ENCODE data around the gene IGSF21.

The IGSF21 gene

GRCh38 chr1:18093646-18094045 lies 14.0 kb upstream of the IGSF21 start:
- no peak for FAIRE-seq
- no peak for DNase-seq (ENCODE audit: insufficient read length, low spot score)

- no peak for FAIRE-seq
- no peak for DNase-seq (ENCODE audit: insufficient read length, low spot score)
Observed at GRCh38 chr1:18094096-18094495, 13.5 kb upstream of the IGSF21 start.

GRCh38 chr1:18097206-18097605 lies 10.4 kb upstream of the IGSF21 start:
- no peak for DNase-seq (ENCODE audit: insufficient read length, low spot score)

GRCh38 chr1:18099026-18099425 lies 8.6 kb upstream of the IGSF21 start:
- no peak for FAIRE-seq

More at GRCh38 chr1:18097206-18097605, 10.4 kb upstream of the IGSF21 start:
- FAIRE-seq = no peak

GRCh38 chr1:18100060-18100459 lies 7.5 kb upstream of the IGSF21 start:
- FAIRE-seq (no peak), DNase-seq (ENCODE audit: insufficient read length, low spot score) (no peak)

More at GRCh38 chr1:18099026-18099425, 8.6 kb upstream of the IGSF21 start:
- DNase-seq (ENCODE audit: insufficient read length, low spot score) = no peak

DNA sequence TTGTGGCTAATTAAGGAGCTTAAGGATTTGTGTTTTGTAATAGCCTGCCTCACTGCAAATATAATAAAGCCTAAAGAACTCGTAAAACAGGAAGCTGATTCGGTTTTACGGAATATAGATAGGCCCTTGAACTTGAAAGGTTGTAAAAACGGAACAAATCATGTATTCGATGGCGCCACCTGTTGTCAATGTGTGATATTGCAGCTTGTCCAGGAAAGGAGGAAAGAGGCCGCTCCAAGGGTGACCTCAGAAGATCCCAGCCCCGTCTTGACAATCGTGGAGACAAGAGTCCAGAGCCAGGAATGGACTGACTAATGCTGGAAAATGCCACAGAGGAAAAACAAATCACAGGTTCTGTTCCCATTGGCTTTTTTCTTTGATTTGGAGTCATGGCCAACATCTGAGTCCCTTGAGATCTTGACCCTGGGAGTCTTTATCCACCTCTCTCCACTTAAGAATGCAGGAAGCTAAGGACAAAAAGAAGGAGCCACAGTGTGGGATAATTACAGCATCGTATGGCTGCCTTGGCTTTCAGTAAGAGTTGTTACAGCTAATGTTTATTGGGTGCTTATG lies 7.0 kb upstream of the IGSF21 start:
- FAIRE-seq (peak; percentile 78), DNase-seq (ENCODE audit: insufficient read length, low spot score) (peak; percentile 65)

GRCh38 chr1:18101508-18101907 lies 6.1 kb upstream of the IGSF21 start:
- no peak for FAIRE-seq
- DNase-seq (ENCODE audit: insufficient read length, low spot score) = no peak

DNA sequence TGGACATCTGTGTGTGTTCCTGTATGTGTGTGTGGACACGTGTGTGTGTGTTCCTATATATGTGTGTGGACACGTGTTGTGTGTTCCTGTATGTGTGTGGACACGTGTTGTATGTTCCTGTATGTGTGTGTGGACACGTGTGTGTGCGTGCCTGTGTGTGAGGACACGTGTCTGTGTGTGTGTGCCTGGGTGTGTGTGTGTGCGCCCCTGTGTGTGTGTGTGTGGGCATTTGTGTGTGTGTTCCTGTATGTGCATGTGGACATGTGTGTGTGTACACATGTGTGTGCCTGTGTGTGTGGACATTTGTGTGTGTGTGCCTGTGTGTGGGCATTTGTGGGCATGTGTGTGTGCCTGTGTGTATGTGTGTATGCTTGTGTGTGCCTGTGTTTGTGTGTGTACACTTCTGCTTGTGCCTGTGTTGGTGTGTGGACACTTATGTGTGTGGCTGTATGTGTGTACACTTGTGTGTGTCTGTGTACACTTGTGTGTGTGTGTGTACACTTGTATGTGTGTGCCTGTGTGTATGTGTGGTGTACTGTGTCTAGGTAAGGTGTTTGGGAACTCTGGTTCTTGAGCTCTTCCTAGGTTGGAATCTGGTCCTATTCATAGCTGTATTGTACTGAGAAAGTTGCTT lies 3.7 kb upstream of the IGSF21 start:
- no peak for FAIRE-seq
- no peak for DNase-seq (ENCODE audit: insufficient read length, low spot score)

- FAIRE-seq (no peak), DNase-seq (ENCODE audit: insufficient read length, low spot score) (no peak)
Observed at GRCh38 chr1:18104546-18105100, 3.0 kb upstream of the IGSF21 start.

DNA sequence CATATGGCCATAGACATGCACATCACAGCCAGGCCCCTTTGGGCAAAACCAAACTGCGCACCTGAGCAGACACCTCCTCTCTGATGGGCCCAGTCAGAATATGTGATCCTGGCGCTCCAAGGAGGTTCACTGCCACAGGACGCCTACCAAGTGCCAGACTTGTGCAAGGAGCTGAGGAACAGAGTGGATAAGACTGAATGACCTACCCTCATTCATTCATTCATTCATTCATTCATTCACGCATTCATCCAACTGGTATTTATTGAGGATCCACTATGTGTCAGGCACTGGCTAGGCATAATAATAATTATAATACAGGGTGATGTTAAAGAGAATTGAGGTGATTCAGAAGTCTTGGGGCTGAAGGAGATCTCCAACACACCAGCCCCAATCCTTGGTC lies 2.4 kb upstream of the IGSF21 start:
- no peak for DNase-seq (ENCODE audit: insufficient read length, low spot score)
- FAIRE-seq = no peak

DNA sequence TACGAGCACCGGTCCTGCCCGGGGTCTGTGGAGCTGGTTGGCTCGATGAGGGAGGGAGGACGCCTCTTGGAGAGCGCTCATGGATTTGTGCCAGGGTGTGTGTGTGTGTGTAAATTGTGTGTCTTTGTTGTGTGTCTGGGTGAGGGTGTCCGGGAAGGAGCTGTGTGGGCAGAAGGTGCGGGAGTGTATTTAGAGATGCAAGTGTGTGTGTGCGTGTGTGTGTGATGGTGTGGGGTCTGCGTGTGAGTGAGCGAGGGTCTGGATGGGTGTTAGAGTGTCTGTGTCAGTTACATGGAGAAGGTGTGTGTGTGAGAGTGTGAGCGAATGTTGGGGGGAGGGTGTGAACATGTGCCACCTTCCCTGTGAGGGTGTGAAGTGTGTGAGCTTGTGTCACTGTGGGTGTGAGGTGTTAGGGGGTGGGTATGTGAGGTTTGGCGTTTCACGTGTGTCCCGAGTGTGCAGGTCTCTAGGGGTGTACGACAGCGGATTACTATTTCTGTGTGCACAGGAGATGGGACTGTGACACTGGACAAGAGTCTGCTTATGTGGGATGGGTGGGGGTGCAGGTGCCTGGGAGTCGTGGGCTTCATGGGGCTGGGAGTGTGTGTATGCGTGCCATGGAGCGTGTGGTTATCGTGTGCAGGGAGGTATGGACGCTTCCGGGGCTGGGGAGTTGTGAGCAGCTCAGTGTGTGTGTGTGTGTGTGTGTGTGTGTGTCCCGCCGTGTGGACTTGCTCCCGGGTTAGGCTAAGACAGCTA lies 880 bp downstream of the IGSF21 start:
- DNase-seq (ENCODE audit: insufficient read length, low spot score) = no peak
- no peak for FAIRE-seq

GRCh38 chr1:18109058-18109755 lies 1.6 kb downstream of the IGSF21 start:
- FAIRE-seq = no peak
- no peak for DNase-seq (ENCODE audit: insufficient read length, low spot score)

GRCh38 chr1:18109756-18110597 lies 2.4 kb downstream of the IGSF21 start:
- DNase-seq (ENCODE audit: insufficient read length, low spot score) (no peak), FAIRE-seq (no peak)

GRCh38 chr1:18110598-18110939 lies 3.0 kb downstream of the IGSF21 start:
- FAIRE-seq (no peak), DNase-seq (ENCODE audit: insufficient read length, low spot score) (no peak)

- no peak for FAIRE-seq
Observed at GRCh38 chr1:18110968-18111367, 3.4 kb downstream of the IGSF21 start.

GRCh38 chr1:18111605-18112297 lies 4.2 kb downstream of the IGSF21 start:
- DNase-seq (ENCODE audit: insufficient read length, low spot score) = no peak
- no peak for FAIRE-seq

More at GRCh38 chr1:18110968-18111367, 3.4 kb downstream of the IGSF21 start:
- no peak for DNase-seq (ENCODE audit: insufficient read length, low spot score)

- FAIRE-seq = no peak
- no peak for DNase-seq (ENCODE audit: insufficient read length, low spot score)
Observed at GRCh38 chr1:18112611-18113010, 5.0 kb downstream of the IGSF21 start.

GRCh38 chr1:18114726-18115410 lies 7.3 kb downstream of the IGSF21 start:
- DNase-seq (ENCODE audit: insufficient read length, low spot score) (no peak), FAIRE-seq (no peak)

DNA sequence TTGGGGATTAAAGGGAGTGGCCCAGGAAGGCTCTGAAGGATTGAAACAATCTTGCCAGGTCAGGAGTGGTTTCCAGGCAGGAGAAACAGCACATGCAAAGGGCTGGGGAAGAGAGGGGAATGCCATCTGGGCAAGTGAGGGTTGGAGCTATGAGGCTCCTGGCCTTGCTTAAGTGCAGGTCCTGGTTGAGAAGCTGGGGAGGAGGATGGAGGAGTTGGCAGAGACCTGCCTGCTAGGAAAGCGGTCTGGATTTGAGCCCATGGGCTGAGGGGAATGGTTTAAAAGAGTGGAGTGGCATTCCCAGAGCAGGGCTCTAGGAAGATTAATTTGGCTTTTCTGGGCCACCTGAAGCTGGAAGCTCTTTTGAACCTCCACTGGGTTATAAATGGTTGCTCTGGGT lies 9.2 kb downstream of the IGSF21 start:
- no peak for DNase-seq (ENCODE audit: insufficient read length, low spot score)
- no peak for FAIRE-seq

All from GM19239 (cell line).